HFFc6 (cell line): ENCODE results near the gene DAP3. TPM values are rescaled to one million over a fixed set of nuclear protein-coding genes. Genes with fewer than 3 reads are reported as not detected.
"Not testable (repeated sequence)": the region's sequence is repeated elsewhere in the genome, so short reads cannot be mapped to it uniquely, and the experiment has no call there.

ENCODE experiments used
- DNase-seq: peaks from one replicate; pipeline ENCODE4 v3.0.0-alpha.2; 2018
- H3K27ac Mint-ChIP-seq: 2 replicates; pipeline ENCODE4 v1.8.0; 2020; ENCODE audit warnings: mild to moderate bottlenecking, mixed read lengths
- H3K27me3 Mint-ChIP-seq: 2 replicates; pipeline ENCODE4 v1.8.0; 2021; ENCODE audit warnings: mild to moderate bottlenecking, moderate library complexity, mixed read lengths; ENCODE audit not compliant: insufficient read depth
- H3K36me3 Mint-ChIP-seq: 2 replicates; pipeline ENCODE4 v1.8.0; 2021; ENCODE audit warnings: low read depth, mixed read lengths
- H3K4me1 Mint-ChIP-seq: 2 replicates; pipeline ENCODE4 v1.8.0; 2020; ENCODE audit warnings: low read depth, mixed read lengths
- H3K4me3 Mint-ChIP-seq: 2 replicates; pipeline ENCODE4 v1.8.0; 2020; ENCODE audit warnings: mild to moderate bottlenecking, moderate library complexity, mixed read lengths
- H3K9me3 Mint-ChIP-seq: 2 replicates; pipeline ENCODE4 v1.8.0; 2020; ENCODE audit warnings: mild to moderate bottlenecking, mixed read lengths
- CTCF ChIP-seq: fragments of 200-600 bp; sonication (generic); IDR thresholded peaks from 2 replicates; pipeline ENCODE4 v1.5.0; 2021; ENCODE audit warnings: antibody characterized with exemption, mild to moderate bottlenecking
- total RNA-seq, 6 experiments: library from RNA; stranded (reverse); fragmentation: NEBNext Ultra II Directional; extraction: Animal tissue kit (Norgen Biotek cat#: 25700); gene quantifications; 2 replicates in 1 of 6; 3 replicates in 5 of 6; pipeline ENCODE4 v1.2.3, GENCODE V29; 2021

DAP3 gene
- total RNA-seq, 6 experiments from 2014 or later: 100 to 110 (median 104) TPM

GRCh38 chr1:155678027-155678426 is 10.9 kb upstream of the DAP3 start:
- H3K27ac Mint-ChIP-seq: no peak overlapping the region
- TF ChIP-seq CTCF: no peak
- no peak overlapping the region for H3K4me3 Mint-ChIP-seq
- H3K4me1 Mint-ChIP-seq: peaks cover 5% of the 10 kb centered on the region
- H3K36me3 Mint-ChIP-seq: peaks cover 30% of the 10 kb centered on the region
- DNase-seq: no peak
- H3K27me3 Mint-ChIP-seq: peaks cover 2% of the 10 kb centered on the region; the same call in 1 of the 2 replicates
- no peaks in the 10 kb centered on the region for H3K9me3 Mint-ChIP-seq

GRCh38 chr1:155678992-155679391 is 9.9 kb upstream of the DAP3 start:
- H3K36me3 Mint-ChIP-seq: peaks cover 28% of the 10 kb centered on the region
- DNase-seq, H3K27ac Mint-ChIP-seq, H3K27me3 Mint-ChIP-seq, H3K4me3 Mint-ChIP-seq, H3K9me3 Mint-ChIP-seq: not testable (repeated sequence)
- H3K4me1 Mint-ChIP-seq: peaks cover 13% of the 10 kb centered on the region

- H3K9me3 Mint-ChIP-seq: no peaks in the 10 kb centered on the region
- H3K27ac Mint-ChIP-seq: no peak overlapping the region
- no peak overlapping the region for H3K4me3 Mint-ChIP-seq
- H3K27me3 Mint-ChIP-seq: peaks cover 4% of the 10 kb centered on the region
- no peak for DNase-seq
- no peak for TF ChIP-seq CTCF
- peaks cover 27% of the 10 kb centered on the region for H3K4me1 Mint-ChIP-seq
- peaks cover 27% of the 10 kb centered on the region for H3K36me3 Mint-ChIP-seq
Measured at GRCh38 chr1:155680531-155680930, 8.4 kb upstream of the DAP3 start.

- TF ChIP-seq CTCF: no peak
- no peak for DNase-seq
- Mint-ChIP-seq H3K36me3 (peaks cover 28% of the 10 kb centered on the region), H3K27ac (no peak overlapping the region), H3K4me3 (no peak overlapping the region), H3K4me1 (peaks cover 38% of the 10 kb centered on the region), H3K27me3 (peaks cover 2% of the 10 kb centered on the region; the same call in 1 of the 2 replicates), H3K9me3 (no peaks in the 10 kb centered on the region)
Measured at GRCh38 chr1:155681776-155682175, 7.1 kb upstream of the DAP3 start.

GRCh38 chr1:155687705-155688323 is 1.1 kb upstream of the DAP3 start:
- not testable (repeated sequence) for H3K27me3 Mint-ChIP-seq
- H3K4me1 Mint-ChIP-seq: peaks cover 63% of the 10 kb centered on the region
- peak overlapping the region; percentile 95 for H3K27ac Mint-ChIP-seq

GRCh38 chr1:155688324-155689080 is 389 bp upstream of the DAP3 start, which contains the start of gene YY1AP1:
Gene YY1AP1, minus strand, starts transcription at chr1:155688774. Its CDS starts 8,338 bp downstream, at chr1:155680436.
- TF ChIP-seq CTCF: peak; percentile 67
- Mint-ChIP-seq H3K9me3 (no peaks in the 10 kb centered on the region), H3K4me3 (peak within 1 kb of the TSS; percentile 97), H3K27me3 (peaks cover 2% of the 10 kb centered on the region; the same call in 1 of the 2 replicates), H3K4me1 (peaks cover 60% of the 10 kb centered on the region), H3K27ac (peak within 1 kb of the TSS; percentile 95), H3K36me3 (peaks cover 45% of the 10 kb centered on the region)
- peak; percentile 76 for DNase-seq

More at GRCh38 chr1:155687705-155688323, 1.1 kb upstream of the DAP3 start:
- DNase-seq, H3K9me3 Mint-ChIP-seq: not testable (repeated sequence)
- Mint-ChIP-seq H3K36me3 (peaks cover 39% of the 10 kb centered on the region), H3K4me3 (peak overlapping the region; percentile 97)
